ENCODE results near the gene IL17C.

The IL17C gene

DNA sequence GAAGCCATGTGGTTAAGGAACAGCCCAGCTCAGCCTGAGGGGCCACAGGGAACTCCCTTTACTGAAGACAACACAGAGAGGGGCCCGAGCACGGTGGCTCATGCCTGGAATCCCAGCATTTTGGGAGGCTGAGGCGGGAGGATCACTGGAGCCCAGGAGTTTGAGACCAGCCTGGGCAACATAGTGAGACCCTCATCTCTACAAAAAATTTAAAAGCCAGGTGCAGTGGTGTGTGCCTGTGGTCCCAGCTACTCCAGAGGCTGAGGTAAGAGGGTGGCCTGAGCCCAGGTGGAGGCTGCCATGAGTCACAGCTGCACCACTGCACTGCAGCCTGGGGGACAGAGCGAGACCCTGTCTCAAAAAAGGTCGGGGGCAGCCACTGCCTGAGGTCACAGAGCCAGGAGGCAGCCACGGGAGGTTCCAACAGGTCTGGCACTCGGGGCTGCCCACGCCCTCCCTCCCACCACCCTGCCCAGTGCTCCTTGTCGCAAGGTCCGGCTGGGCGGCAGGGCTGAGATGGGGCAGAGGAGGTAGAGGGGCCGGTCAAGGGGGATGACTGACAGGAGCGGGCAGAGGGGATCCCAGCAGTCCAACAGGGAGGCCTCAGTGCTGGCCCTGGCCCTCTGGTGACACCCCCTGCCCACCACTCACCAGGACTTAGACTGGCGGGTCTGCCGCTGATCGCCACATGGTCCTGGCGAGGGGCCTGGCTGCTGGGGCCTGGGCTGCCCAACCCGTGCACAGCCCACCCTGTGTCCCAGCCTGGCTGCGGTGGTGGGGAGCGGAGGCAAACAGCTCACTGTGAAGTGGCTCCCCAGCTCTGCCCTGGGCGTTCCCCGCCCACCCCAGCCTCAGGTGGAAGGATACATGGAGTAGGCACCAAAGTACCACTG lies 9.1 kb downstream of the IL17C start:
- no peak for DNase-seq

DNA sequence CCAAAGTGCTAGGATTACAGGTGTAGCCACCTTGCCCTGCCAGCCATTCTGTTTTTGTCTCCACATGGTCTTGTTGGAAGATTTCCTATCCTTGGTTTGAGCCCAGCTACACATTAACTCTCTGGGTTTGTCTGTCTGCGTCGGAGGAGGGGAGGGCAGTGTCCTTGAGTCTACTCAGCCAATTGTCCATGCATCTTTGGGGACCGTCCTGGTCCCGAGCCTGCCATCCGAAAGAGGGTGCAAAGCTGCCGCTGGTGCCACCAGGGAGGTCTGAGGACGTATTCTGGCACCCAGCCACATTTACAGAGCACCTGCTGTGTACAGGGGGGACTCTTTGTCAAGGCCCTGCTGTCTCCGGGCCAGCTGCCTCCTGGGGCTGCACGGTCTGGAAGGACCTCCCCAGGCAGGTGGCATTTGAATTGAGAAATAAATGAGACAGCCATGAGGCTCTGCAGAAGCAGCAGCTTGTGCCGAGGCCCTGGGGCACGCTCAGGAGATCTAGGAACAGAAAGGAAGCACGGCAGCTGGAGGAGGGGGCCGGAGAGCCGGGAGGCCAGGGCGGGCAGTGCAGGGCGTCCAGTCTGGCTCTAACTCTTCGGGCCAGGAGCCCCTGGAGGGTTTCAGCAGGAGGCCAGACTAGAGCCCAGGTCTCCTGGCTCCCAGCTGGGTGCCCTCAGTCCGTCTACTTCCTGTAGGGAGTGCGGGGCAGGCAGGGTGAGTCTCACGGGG lies 11.0 kb downstream of the IL17C start:
- DNase-seq: peak; percentile 71

DNA sequence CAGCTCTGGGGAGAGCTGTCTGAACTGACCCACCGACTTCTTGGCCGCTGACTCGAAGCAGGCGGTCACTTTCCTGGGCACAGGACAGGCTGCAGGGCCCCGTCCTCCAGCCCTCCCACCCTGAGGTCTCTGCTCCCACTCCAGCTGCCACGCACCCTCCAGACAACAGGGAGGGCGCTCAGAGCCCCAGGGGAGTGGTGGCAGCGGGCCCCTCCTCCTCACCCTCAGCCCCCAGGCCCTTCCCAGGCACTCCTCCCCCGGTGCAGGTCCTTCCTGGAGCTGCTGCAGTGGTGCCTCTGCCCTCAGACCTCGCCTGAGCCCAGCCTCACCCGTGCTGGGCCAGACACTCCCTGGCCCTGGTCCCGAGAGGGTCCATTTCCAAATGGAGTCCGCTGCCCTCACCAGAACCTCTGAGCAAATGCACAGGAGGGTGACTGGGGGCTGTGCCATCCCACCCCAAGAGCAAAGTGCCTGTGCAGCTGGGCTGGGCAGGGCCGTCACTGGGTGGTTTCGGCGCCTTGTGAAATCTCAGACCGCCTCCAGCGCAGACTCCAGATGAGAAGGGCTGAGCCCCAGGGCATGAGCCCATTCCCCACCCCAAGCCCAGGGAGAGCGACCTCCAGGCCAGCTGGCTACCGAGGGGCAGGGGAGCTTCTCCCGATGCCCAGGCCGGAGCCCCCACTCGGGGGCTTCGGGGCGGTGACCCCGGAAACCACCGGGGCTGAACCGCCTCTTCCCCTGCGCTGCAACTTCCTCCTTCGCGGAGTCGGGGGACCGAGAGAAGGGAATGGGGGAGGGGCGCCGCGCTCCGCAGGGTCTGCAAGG lies 11.8 kb downstream of the IL17C start:
- DNase-seq: peak; percentile 28

DNA sequence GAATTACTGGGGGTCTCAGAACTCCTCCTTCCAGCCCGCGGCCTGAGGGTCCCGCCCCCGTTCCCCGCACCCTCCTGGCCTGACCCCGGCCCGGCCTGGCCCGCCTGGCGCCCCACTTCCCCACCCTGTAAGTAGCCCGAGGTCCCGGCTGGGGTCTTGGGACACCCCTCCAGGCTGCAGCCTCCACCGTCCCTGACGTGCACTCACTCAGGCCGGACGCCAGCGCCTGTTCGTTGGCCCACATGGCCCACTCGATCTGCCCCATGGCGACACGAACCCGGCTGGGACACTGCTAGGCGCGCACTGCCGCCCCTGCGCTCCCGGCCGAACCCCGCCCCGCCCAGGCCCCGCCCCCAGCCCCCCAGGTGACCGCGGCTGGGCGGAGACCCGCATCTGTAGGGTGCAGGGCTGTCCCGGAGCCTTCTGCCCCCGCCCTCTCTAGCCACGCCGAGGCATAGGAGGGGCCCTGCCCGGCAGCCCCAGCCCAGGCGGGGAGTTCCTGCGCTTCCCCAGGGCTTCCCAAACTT lies 12.4 kb downstream of the IL17C start, which contains the start of gene CYBA:
TSS of gene CYBA (minus strand) at position 305 of the 527 bp plus-strand sequence. CDS start at position 265, 40 bp downstream.
- DNase-seq: peak; percentile 35

DNA sequence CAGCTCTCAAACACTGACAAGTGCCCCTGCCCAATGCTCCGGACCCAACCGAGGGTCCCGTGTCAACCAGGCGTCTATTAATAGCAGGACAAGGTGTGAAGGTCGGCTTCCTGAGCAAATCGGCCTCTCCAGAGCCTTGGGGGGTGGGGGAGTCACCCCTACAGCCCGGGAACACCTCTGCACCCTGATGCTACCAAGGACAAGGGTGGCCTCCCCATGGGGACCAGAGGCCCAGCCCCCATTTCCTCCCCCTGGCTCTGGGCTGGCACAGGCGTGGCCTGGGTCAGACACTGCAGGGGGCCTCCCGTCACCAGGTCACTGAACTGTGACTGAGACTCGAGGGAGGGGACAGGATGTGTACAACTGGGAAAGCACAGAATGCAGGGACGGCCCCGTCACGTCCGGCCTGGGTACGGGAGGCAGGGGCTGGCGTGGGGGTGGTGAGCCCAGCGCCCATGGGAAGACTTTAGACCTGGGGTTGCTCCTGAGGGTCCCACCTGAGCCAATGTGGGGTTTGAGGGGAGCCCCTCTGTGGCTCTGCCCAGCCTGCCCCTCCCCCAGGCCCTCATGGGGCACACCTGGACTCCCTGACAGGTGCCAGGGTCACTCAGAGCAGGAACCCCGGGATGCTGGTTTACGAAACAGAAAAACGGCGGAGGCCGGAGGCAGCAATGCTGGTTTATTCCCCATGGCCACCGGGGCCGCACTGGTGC lies 13.1 kb downstream of the IL17C start:
- peak; percentile 31 for DNase-seq

DNA sequence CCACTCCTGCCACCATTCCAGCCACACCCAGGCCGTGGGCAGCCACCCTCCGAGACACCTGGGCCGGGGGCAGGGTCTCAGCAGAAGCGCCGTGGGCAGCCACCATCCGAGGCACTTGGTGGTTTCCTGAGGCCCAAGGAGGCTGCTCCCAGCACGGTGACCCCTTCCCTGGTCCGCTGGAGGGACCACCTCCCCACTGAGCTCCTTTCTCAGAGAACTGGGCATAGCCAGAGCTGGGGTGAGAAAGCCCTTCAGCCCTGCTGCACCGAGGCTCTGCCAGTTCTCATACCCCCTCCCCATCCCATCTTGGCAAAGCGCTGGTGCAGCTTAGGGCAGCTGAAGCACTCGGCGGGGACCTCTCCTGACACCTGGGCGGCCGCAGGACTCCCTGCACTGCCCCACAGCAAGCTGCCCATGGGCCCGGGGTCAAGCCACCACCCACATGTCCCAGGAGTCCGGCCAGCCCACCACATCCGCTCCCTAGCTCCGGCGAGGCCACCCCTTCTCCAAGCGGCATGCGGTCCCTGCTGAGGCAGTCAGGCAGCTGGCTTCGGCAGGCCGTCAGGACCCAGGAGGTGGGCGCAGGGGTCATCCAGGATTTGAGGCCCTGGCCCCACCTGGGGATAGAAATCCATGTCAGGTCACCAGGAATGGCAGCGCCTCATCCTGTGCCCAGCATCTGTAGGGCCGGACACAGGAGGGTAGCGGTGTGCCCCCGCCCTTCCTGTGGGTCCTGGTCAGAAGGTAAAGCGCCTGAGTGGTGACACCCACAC lies 13.8 kb downstream of the IL17C start:
- no peak for DNase-seq

DNA sequence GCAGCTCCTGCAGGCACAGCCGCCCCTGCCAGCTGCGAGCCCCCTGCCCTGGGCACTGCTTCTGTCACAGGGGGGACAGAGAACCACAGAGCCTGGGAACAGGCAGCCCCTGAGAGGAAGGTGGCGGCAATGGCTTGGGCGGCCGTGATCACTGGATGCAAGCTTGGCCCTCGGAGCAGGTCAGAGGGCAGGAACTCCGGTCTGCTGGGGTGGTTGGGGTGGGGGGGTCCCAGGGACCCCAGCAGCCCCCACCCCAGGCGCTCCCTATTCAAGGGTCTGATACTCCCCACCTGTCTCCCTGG lies 14.3 kb downstream of the IL17C start:
- no peak for DNase-seq

DNA sequence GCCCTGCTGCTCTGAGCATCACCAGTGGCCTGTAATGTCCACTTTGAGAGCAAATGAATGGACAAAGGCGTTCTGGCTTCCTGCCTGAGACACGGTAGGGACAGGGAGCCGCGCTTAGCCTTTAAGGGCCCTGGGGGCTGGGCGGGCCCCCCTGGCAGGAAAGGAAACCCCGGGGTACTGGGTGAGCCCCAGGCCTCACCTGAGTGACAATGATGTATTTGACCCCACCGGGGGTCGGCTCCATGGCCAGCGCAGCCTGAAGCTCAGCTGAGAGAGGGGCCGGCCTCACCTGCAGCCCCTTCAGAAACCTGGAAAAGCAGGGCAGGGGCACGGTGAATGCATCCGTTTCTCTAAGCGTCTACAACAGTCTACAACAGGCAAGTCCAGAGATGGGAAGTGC lies 14.7 kb downstream of the IL17C start:
- no peak for DNase-seq

DNA sequence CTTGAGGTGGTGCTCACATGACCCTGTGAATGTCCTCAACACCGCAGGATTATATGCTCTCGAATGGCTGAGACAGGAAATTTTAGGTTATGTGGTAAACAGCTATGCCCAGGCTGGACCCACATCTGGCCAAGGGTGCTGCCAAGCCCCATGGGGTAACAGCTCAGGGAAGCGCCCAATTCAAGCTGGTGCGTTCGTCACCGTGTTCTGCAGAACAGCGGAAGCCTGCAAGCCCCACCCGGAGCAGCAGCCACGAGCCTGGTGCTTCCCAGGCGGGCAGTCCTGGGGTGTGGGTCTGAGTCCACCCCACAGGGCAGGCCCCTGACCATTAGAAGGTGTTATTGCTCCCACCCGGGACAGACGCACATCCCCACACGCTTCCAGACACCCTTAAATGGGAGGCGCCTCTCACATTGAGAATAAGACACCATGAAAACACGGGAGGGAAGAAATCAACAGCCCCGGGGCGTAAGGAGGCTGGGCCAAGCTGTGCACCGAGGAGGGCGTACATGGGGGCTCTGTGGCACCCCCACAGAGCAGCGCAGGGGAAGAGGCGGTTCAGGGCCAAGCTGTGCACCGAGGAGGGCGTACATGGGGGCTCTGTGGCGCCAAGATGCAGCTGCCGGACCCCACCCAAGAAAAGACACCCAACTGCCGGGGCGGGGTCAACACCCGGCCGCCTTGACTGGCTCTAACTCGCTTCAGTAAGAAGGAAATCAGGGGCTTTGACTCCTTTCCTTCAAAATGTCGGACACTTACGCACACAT lies 15.4 kb downstream of the IL17C start:
- DNase-seq: no peak

DNA sequence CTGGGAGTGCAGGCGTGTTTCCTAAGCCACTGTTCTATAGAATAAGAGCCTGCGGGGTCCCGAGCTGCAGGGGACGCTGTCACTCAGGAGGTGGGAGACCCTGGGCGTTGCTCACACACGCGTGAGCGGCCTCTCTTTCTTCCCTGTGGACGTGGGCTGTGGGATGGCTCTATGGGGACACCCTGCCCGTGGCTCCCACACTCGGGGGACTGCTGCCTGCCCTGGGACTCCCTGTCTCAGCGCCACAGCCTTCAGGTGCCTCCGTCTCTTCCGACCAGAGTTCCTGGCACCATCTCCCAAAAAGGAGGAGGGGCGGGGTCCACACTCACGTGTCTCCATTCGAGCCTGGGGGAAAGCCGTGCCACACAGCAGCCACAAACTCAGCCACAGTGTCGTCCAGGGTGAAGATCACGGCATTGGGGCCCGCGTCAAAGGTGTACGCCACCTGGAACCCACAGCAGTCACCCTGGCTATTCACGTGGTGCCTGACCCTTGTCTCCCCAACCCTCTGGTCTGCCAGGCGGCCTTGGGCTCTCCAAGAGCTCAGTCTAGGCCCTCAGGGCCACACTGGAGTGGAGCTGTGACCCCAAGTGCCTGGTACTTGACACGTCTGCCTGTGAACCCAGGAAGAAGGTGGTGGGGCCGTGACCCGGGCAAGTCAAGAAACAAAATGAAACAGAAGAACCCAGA lies 16.1 kb downstream of the IL17C start:
- DNase-seq: no peak

DNA sequence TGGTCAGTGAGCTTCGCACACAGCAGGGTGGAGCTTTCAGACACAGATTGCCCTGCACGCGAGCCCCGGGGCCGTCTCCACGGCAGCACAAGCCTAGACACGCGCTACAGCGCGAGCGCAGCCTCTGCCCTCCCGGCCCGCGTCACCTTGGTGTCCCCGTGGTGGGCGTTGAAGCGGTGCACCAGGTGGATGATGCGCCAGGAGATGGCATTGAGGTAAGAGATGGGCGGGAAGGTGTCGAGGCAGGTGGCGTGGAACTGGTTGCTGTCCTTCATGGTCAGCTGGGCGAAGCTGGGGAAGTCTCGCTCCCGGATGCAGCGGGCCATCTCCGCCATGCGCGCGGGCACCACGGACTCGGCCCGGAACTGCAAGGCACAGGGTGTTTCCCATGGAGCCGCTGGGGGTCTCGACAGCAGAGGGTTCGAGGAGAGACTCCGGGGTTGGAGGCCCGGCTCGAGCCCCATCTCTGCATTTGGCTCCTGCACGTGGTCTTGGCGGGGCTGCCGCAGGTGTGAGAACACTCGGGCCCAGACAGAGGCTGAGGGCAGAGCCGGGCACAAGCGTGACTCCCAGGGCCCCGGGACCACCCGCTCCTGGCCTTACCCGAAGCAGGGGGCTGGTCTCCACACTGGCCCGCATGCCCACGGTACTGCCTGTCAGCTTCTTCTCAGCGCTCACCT lies 16.8 kb downstream of the IL17C start:
- DNase-seq: peak; percentile 3

DNA sequence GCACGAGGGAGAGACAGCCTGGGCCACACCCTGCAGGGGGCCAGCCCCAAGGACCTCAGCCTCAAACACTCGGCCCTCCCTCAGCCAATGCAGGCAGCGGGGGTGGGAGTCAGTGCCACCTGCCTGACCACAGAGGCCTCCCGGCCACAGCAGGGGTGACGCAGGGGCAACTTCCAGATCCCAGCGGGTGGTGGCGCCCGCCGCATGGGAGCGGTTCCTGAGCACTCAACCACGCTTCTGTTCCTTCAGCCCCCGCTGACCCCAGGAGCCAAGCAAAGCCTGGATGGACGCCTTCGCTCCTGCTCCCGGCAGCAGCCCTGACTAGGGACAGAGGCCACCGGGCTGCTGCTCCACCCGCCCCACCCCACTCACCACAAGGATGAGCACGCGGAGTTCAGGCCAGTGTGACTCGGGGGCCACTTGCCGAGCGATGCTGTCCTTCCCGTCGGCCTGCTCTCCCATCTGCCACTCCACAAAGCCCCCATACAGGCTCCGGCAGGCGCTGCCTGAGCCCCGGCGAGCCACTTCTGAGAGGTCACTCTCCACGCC lies 17.4 kb downstream of the IL17C start:
- DNase-seq: no peak

DNA sequence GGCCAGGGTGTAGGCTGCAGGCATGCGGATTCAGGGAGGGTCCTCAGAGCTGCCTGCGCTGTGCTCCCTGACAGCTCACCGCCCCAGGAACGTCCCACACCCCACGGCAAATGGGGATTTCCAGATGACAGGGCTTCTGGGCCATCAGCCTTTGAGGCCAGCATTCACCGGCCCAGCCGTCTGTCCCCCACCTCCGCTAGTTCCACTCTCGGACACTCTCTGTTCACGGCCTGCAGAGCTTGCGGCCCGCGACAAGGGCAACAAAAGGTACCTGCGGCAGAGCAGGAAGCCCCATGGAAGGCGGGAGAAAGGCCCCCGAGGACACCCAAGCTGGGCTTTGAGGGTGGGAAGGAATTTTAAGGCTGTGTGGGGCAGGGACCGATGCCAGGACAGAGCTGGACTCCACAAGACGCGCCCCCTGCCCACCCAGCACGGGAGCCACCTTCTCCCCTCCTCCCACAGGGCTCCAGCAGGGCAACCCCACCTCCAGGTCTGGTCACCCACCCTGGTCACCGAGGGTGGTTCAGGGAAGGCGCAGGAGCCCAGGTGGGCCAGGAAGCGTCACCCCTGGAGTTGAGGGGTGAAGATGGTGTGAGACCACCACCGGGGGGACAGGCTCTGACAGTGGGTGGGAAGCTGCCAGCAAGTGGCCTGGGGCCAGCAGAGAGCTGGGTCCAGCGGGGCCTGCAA lies 18.1 kb downstream of the IL17C start:
- no peak for DNase-seq

DNA sequence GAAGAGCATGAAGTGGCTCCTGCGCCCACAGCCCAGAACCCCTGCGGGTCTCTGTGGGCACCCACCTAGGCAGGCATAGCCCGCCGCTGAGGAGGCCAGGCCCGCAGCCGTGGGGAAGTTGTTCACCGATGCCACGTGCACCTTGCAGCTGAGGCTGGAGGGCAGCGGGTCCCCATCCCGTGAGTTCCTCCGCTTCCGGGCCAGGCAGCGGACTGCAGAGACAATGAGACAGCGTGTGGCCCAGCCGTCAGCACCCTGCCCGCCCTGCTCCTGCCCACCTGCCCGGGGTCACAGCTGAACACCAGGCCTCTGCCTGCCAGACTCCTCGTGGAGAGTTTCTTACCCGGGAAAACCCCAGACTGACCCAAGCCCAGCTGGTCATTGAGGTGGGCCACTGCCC lies 19.0 kb downstream of the IL17C start:
- no peak for DNase-seq

DNA sequence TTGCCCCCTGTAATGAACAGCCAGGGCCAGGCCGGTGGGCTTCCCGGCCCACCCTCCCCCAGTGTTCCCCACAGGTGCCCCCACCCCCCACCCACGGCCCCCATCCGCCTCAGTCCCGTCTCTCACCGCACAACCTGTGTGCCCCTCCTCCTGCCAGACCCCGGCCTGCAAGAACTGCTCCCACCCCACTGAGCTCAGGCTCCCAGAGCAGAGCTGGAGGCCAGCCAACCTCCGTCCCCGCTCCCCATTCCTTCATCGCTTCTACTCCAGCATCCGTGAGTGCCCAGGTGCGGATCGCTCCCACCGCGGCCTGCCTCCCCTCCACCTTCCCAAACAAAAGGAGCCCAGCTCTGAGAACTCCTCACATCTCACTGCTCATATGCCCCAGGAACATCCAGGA lies 20.3 kb downstream of the IL17C start:
- no peak for DNase-seq

DNA sequence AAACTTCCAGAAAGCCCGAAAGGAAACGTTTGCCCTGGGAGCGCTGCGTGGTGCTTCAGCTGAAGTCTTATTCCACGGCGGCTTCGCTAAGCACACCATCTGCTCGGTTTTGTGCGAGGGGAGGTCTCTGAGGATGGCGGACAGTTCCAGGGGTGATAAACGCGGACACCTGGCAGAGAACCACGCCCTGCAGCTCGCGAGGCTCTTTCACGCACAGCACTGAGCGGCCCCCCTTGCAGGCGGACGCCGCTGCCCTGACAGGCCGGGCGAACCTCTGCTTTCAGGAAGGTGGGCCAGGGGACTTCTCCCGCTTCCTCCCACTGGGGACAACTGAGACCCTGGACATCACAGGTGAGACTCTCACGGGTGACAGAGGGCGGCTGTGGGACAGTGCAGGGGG lies 20.8 kb downstream of the IL17C start:
- no peak for DNase-seq

DNA sequence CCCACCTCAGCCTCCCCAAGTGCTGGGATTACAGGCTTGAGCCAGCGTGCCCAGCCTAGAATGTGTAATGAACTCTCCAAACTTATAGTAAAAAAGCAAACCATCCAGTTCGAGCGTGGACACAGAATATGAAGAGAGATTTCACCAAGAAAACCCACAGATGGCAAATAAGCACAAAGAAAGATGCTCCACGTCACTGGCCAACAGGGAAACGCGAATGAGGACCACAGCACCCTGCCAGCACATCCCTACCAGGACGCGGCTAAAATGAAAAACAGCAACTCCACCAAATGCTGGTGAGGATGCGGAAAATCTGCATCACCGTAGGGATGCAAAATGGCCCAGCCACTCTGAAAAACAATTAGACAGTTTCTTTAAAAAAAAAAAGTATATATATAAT lies 23.1 kb downstream of the IL17C start:
- DNase-seq: no peak

DNA sequence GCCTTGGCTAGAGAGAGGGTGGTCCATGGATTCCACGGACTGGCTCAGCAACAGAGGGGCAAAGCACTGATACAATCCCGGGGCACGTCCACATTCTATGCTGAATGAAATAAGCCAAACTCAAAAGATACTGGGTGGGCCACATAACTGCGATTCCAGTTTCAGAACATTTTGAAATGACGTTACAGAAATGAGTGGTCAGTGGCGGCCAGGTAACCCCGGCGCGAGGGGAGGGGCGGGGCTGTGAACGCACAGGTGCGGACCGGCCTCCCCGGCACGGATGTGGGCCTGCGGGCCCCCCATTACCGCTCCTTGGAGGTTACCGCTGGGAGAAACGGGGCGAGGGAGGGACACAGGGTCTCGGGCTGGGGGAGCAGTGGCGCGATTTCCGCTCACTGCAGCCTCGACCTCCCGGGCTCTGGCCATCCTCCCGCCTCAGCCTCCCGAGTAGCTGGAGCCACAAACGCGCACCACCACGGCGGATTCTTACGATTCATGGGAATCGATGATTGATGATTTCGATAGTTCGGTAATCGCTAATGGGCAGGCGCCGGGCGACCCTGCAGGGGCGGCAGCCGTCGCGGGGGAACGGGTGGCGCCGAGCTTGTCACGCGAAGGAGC lies 24.0 kb downstream of the IL17C start:
- no peak for DNase-seq
